OCI-LY7 (cell line): ENCODE measurements around the gene NDUFS5. TPM values are rescaled to one million over a fixed set of nuclear protein-coding genes. Genes with fewer than 3 reads are reported as not detected.
A peak's percentile ranks its signal among the peaks of the same experiment; 100 is the strongest.

Experiments used
- BruUV-seq: library from RNA; stranded (reverse); fragments of 400-500 nt; replicated peaks from 2 replicates; lab custom pipeline; 2021; lab: Mats Ljungman, UMichigan
- CTCF ChIA-PET: fragments of 300-600 bp; sonication (Branson Sonifier 250); formaldehyde crosslinking; loops from one replicate; lab custom pipeline; 2022; ENCODE audit warnings: antibody characterized with exemption; ENCODE audit not compliant: unreplicated experiment; lab: Charles Lee
- POLR2A ChIA-PET: fragments of 300-600 bp; sonication (Branson Sonifier 250); formaldehyde crosslinking; loops from one replicate; lab custom pipeline; 2022; ENCODE audit warnings: antibody characterized with exemption; lab: Charles Lee
- DNase-seq: peaks from one replicate; pipeline ENCODE4 v3.0.0-alpha.2; 2015; ENCODE audit warnings: low spot score
- H2AFZ ChIP-seq: fragments of 200-600 bp; sonication (generic), shearing (Covaris generic); 2 replicates; pipeline ENCODE4 v1.6.1; 2014; ENCODE audit warnings: mild to moderate bottlenecking, antibody characterized with exemption, low read length, moderate library complexity
- H3K27ac ChIP-seq: fragments of 200-600 bp; sonication (generic); 2 replicates; pipeline ENCODE4 v1.5.1; 2014; ENCODE audit warnings: mixed run types, low read depth, mild to moderate bottlenecking, moderate library complexity, low read length, inconsistent platforms; ENCODE audit not compliant: poor library complexity, severe bottlenecking
- H3K36me3 ChIP-seq: fragments of 200-600 bp; sonication (generic); 2 replicates; pipeline ENCODE4 v1.6.1; 2014; ENCODE audit warnings: mild to moderate bottlenecking, antibody characterized with exemption, low read length, moderate library complexity, mixed read lengths; ENCODE audit not compliant: insufficient read depth
- H3K4me1 ChIP-seq: fragments of 200-600 bp; sonication (generic); 2 replicates; pipeline ENCODE4 v1.5.1; 2014; ENCODE audit warnings: mild to moderate bottlenecking, low read length; ENCODE audit not compliant: insufficient read depth, poor library complexity, severe bottlenecking
- H3K4me2 ChIP-seq: fragments of 200-600 bp; sonication (generic); 2 replicates; pipeline ENCODE4 v1.6.1; 2014; ENCODE audit warnings: mild to moderate bottlenecking, low read length
- H3K4me3 ChIP-seq: fragments of 200-600 bp; sonication (generic); 2 replicates; pipeline ENCODE4 v1.5.1; 2014; ENCODE audit warnings: mild to moderate bottlenecking, low read depth, low read length; ENCODE audit not compliant: poor library complexity, severe bottlenecking
- H3K79me2 ChIP-seq: fragments of 200-600 bp; sonication (generic); 2 replicates; pipeline ENCODE4 v1.6.1; 2016; ENCODE audit warnings: low read depth, mild to moderate bottlenecking, low read length, moderate library complexity, mixed read lengths; ENCODE audit not compliant: insufficient read depth
- H3K9me2 ChIP-seq: fragments of 200-600 bp; sonication (generic); 2 replicates; pipeline ENCODE4 v1.6.1; 2016; ENCODE audit warnings: mild to moderate bottlenecking, low read length, mixed read lengths; ENCODE audit not compliant: insufficient read depth
- H3K9me3 ChIP-seq: fragments of 200-600 bp; sonication (generic); 2 replicates; pipeline ENCODE4 v1.6.1; 2014; ENCODE audit warnings: mild to moderate bottlenecking, mixed run types, low read length, mixed read lengths
- H4K20me1 ChIP-seq: fragments of 200-600 bp; sonication (generic); 2 replicates; pipeline ENCODE4 v1.6.1; 2014; ENCODE audit warnings: mild to moderate bottlenecking, antibody characterized with exemption, low read length, moderate library complexity, mixed read lengths; ENCODE audit not compliant: insufficient read depth
- CTCF ChIP-seq: fragments of 200-600 bp; sonication (generic); conservative IDR thresholded peaks from 2 replicates; pipeline ENCODE4 v1.5.1; 2014; ENCODE audit warnings: mild to moderate bottlenecking, antibody characterized with exemption, low read length, moderate library complexity, mixed read lengths
- EZH2phosphoT487 ChIP-seq: fragments of 200-600 bp; sonication (generic); IDR thresholded peaks from 2 replicates; pipeline ENCODE4 v1.6.1; 2018; ENCODE audit warnings: low read depth, borderline replicate concordance, mild to moderate bottlenecking, mixed run types, antibody characterized with exemption, low read length, moderate library complexity, mixed read lengths
- intact Hi-C: fragments of 100-400 bp; cut with micrococcal nuclease; formaldehyde crosslinking; loops from one replicate; pipeline ENCODE4 v1.10.0; 2022; ENCODE audit not compliant: unreplicated experiment
- total RNA-seq, 2 experiments: library from RNA; depleted of rRNA in 1 of 2; stranded (reverse); fragments of >200 nt in 1 of 2; shearing (Covaris generic) in 1 of 2; gene quantifications; 2 replicates each; pipeline ENCODE4 v1.2.3, GENCODE V29; 2014 to 2022

Gene NDUFS5
- total RNA-seq, 2 experiments from 2014 or later: 161 to 255 TPM

- Histone ChIP-seq H3K4me3 (no peak overlapping the region), H2AFZ (no peak overlapping the region), H3K9me3 (no peaks in the 10 kb centered on the region), H3K4me2 (peak overlapping the region; percentile 32; the same call in 1 of the 2 replicates), H3K9me2 (no peaks in the 10 kb centered on the region), H3K4me1 (no peaks in the 10 kb centered on the region), H3K27ac (no peak overlapping the region), H4K20me1 (no peaks in the 10 kb centered on the region), H3K79me2 (no peaks in the 10 kb centered on the region), H3K36me3 (no peaks in the 10 kb centered on the region)
- intact Hi-C loops: no loop called here
- no peak for DNase-seq
- ChIA-PET CTCF (no interaction called here), POLR2A (no interaction called here)
- TF ChIP-seq CTCF: no peak
- no TSS peak for BruUV-seq
These were observed 55.3 kb downstream of the NDUFS5 start for GRCh38 chr1:39081271-39082009.

DNA sequence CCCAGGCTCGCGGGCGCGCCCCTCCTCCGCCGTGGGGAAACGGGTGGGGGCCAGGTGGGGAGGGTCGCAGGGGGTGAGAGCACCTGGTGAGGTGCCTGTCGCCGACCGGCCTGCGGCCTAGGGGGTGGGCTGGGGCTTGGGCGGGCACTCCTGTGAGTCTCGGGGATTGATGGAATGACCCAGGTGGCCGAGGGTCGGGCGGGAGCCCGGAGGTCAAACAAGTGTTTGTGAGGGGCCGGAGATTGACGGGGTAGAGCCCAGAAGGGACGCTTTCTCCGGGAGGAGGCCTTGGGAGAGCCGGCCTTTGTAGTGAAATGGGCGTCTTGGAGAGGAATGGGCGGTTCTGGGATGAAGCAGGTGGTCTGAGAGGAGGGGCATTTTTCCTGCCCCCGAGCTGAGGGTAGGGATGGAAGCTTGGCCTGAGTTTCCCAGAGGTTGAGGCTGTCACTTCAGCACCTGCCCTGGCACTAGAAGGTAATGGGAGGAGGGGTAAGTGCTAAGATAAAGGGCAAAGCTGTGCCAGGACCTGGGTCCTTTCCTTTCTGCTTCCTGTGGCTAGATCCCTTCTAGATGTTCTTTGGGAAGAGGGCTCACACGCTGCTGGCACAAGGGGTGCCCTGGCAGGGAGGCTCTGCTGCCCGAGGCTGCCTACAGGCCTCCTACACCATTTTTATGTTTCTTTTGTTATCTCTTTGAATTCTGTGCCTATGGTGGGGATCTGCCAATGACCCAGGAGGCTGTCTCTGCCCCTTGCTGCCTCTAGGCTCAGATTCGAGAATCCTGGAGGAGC lies 56.1 kb downstream of the NDUFS5 start:
- intact Hi-C loops: no loop called here
- Histone ChIP-seq H2AFZ (no peak overlapping the region), H3K79me2 (no peaks in the 10 kb centered on the region), H3K4me2 (no peak overlapping the region; the same call in 1 of the 2 replicates), H3K9me2 (no peaks in the 10 kb centered on the region), H3K4me1 (no peaks in the 10 kb centered on the region), H3K36me3 (no peaks in the 10 kb centered on the region), H3K27ac (no peak overlapping the region), H3K9me3 (no peaks in the 10 kb centered on the region), H4K20me1 (no peaks in the 10 kb centered on the region), H3K4me3 (no peak overlapping the region)
- no TSS peak for BruUV-seq
- ChIA-PET CTCF (no interaction called here), POLR2A (no interaction called here)
- DNase-seq: no peak
- TF ChIP-seq CTCF (no peak), EZH2phosphoT487 (no peak)
